H1 (cell line): Measurements from ENCODE around the gene STK16. TPM values are rescaled to one million over a fixed set of nuclear protein-coding genes. Genes with fewer than 3 reads are reported as not detected.

Experiments used
- EZH2 ChIP-seq: fragments of 200-600 bp; sonication (generic); IDR thresholded peaks from 2 replicates; pipeline ENCODE4 v1.7.1; 2012; ENCODE audit warnings: low read depth, mild to moderate bottlenecking, moderate library complexity, low read length, inconsistent platforms; ENCODE audit not compliant: severe bottlenecking
- HDAC2 ChIP-seq, 2 experiments: fragments of 300-600 bp in 1 of 2; sonication (generic) in 1 of 2; IDR thresholded peaks; 2 replicates each; pipeline ENCODE4 v1.6.1; 2011 to 2012; ENCODE audit warnings: low read depth in 2 of 2, low read length in 2 of 2, mild to moderate bottlenecking in 2 of 2, moderate library complexity in 2 of 2, borderline replicate concordance in 1 of 2, inconsistent platforms in 1 of 2
- polyA plus RNA-seq, 7 experiments: library from polyadenylated mRNA; depleted of rRNA in 3 of 7; stranded (reverse) in 5 of 7; unstranded in 2 of 7; fragments of >200 nt in 5 of 7; fragments of 200-250 nt in 2 of 7; gene quantifications; 1 replicate in 5 of 7; 2 replicates in 1 of 7; 4 replicates in 1 of 7; pipeline versions ENCODE4 v1.2.1 to v1.2.3, GENCODE V29; 2011 to 2013; ENCODE audit warnings: missing spikeins in 2 of 7, mixed read lengths in 2 of 7
- total RNA-seq: library from RNA; stranded (reverse); fragmentation: NEBNext Ultra II Directional; extraction: Animal tissue kit (Norgen Biotek cat#: 25700); gene quantifications from 2 replicates; pipeline ENCODE4 v1.2.1, GENCODE V29; 2021

STK16 gene
- total and polyA plus RNA-seq, 2 of the 8 experiments (the other 6 are each of a cell fraction or from before 2014, with no cell fraction given) = 21.3 to 51.4 TPM

GRCh38 chr2:219271021-219271420 is 25.7 kb downstream of the STK16 start (continued):
- no peak for TF ChIP-seq HDAC2 (IDR thresholded peaks at IDR 0.05; ENCODE audit: borderline replicate concordance in 1 of 2, low read depth in 2 of 2, low read length in 2 of 2)
- no peak for TF ChIP-seq EZH2
